Activated CD4-positive, alpha-beta T cell treated with anti-CD3 and anti-CD28 coated beads for 36 hours (primary cell): Measurements from ENCODE around the gene FANK1. TPM values are rescaled to one million over a fixed set of nuclear protein-coding genes. Genes with fewer than 3 reads are reported as not detected.
A peak's percentile ranks its signal among the peaks of the same experiment; 100 is the strongest.

Experiments used
- ATAC-seq: fragments of 200-7000 bp; cut with Tn5 transposase; one replicate; pipeline ENCODE4 v1.10.0; 2021; ENCODE audit warnings: mild to moderate bottlenecking, moderate library complexity
- CTCF ChIA-PET: fragments of 350-600 bp; sonication (Branson Sonifier 250); formaldehyde crosslinking; loops from one replicate; lab custom pipeline; 2021; ENCODE audit warnings: antibody characterized with exemption; lab: Charles Lee
- POLR2A ChIA-PET: fragments of 350-600 bp; sonication (Branson Sonifier 250); formaldehyde crosslinking; loops from one replicate; lab custom pipeline; 2021; ENCODE audit warnings: antibody characterized with exemption, inconsistent platforms; lab: Charles Lee
- DNase-seq: peaks from one replicate; pipeline ENCODE4 v3.0.0-alpha.2; 2020
- H3K27ac Mint-ChIP-seq: one replicate; pipeline ENCODE4 v1.8.0; 2021; ENCODE audit warnings: mixed read lengths
- H3K27me3 Mint-ChIP-seq: one replicate; pipeline ENCODE4 v1.8.0; 2021; ENCODE audit warnings: mixed read lengths
- H3K36me3 Mint-ChIP-seq: one replicate; pipeline ENCODE4 v1.8.0; 2021; ENCODE audit warnings: low read depth, mixed read lengths
- H3K4me1 Mint-ChIP-seq: one replicate; pipeline ENCODE4 v1.8.0; 2021; ENCODE audit warnings: mixed read lengths
- H3K4me3 Mint-ChIP-seq: one replicate; pipeline ENCODE4 v1.8.0; 2021; ENCODE audit warnings: mild to moderate bottlenecking, moderate library complexity, mixed read lengths
- H3K9me3 Mint-ChIP-seq: one replicate; pipeline ENCODE4 v1.8.0; 2021; ENCODE audit warnings: low read depth, mixed read lengths
- intact Hi-C, 2 experiments: fragments of 100-400 bp; cut with DNase I in 1 of 2; cut with micrococcal nuclease in 1 of 2; formaldehyde crosslinking; loops; one replicate each; pipeline versions ENCODE4 v1.14.2 to v1.15.1; 2022 to 2024; cut with DNase I, micrococcal nuclease
- total RNA-seq, 2 experiments: library from RNA; stranded (reverse); gene quantifications; one replicate each; pipeline ENCODE4 v1.2.3, GENCODE V29; 2021

FANK1 gene
- total RNA-seq, 2 experiments from 2014 or later: 0.42 to 1.0 TPM

- Mint-ChIP-seq H3K4me1 (no peaks in the 10 kb centered on the region), H3K4me3 (no peak overlapping the region), H3K36me3 (no peaks in the 10 kb centered on the region), H3K9me3 (no peaks in the 10 kb centered on the region), H3K27ac (no peak overlapping the region), H3K27me3 (peaks cover 2% of the 10 kb centered on the region)
- intact Hi-C loops: no loop called here
- DNase-seq (no peak), ATAC-seq (peak; percentile 39)
- ChIA-PET POLR2A (no interaction called here), CTCF (no interaction called here)
These were observed 99.5 kb downstream of the FANK1 start for GRCh38 chr10:125995726-125996304.

DNA sequence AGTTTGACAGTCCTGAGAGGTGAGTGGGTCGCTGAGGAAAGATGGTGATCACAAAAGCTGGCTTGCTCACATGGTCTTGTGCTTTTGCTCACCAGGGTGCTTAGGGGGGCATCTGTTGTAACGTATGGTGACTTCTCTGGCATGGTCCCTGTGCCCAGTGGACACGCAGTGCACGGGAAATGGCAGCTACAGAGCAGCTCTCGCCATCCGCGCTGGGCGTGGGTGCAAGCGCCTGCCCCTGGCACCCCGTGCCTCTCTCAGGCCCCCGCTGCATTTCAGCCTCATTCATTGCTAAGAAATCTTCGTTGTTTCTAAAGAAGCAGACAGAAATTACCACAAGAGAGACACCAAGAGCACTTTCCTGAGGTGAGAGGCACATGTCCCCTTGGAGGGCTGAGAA is 101.2 kb downstream of the FANK1 start:
- CTCF ChIA-PET: no interaction called here
- Mint-ChIP-seq H3K9me3 (no peaks in the 10 kb centered on the region), H3K4me1 (no peaks in the 10 kb centered on the region), H3K36me3 (no peaks in the 10 kb centered on the region), H3K27me3 (peaks cover 2% of the 10 kb centered on the region), H3K4me3 (peak overlapping the region; percentile 9), H3K27ac (peak overlapping the region; percentile 27)
- ATAC-seq (no peak), DNase-seq (no peak)
- intact Hi-C loops: no loop called here
- POLR2A ChIA-PET: no interaction called here

- ChIA-PET POLR2A (interaction anchor here (0.7 kb wide), 1 partner anchor 1992 kb away, joined by 4 read pairs; no protein-coding TSS in a partner anchor), CTCF (interaction anchor here (1.4 kb wide), 1 partner anchor 17 kb away, joined by 6 read pairs; no protein-coding TSS in a partner anchor)
- H3K27ac Mint-ChIP-seq: no peak overlapping the region
- H3K4me3 Mint-ChIP-seq: no peak overlapping the region
- no peaks in the 10 kb centered on the region for H3K36me3 Mint-ChIP-seq
- DNase-seq (no peak), ATAC-seq (no peak)
- no peaks in the 10 kb centered on the region for H3K9me3 Mint-ChIP-seq
- intact Hi-C loops: no loop called here
- H3K4me1 Mint-ChIP-seq: no peaks in the 10 kb centered on the region
- peaks cover 2% of the 10 kb centered on the region for H3K27me3 Mint-ChIP-seq
These were observed 103.3 kb downstream of the FANK1 start for GRCh38 chr10:125999694-126000093.

DNA sequence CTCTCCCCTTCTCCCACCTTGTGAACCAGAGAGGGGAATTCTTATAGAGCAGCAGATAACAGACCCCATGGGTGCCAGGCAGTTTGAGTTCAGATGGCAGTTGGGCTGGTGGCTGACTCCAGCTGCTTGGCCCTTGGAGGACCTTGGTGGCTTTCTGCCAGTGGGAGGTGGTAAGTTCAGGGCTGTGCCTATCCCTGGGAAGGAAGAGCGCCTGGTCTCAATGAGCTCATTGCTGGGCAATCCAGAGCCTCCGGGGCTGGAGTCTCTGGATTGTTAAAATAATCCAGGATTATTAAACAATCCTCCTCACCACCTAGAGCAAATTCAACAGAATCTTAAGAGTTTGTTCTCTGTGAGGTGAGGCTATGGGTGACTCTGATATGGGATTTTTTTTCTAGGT is 105.2 kb downstream of the FANK1 start:
- POLR2A ChIA-PET: no interaction called here
- peaks cover 3% of the 10 kb centered on the region for H3K27me3 Mint-ChIP-seq
- DNase-seq (no peak), ATAC-seq (no peak)
- H3K4me3 Mint-ChIP-seq: no peak overlapping the region
- CTCF ChIA-PET: no interaction called here
- intact Hi-C loops: no loop called here
- H3K27ac Mint-ChIP-seq: no peak overlapping the region
- no peaks in the 10 kb centered on the region for H3K9me3 Mint-ChIP-seq
- no peaks in the 10 kb centered on the region for H3K4me1 Mint-ChIP-seq
- H3K36me3 Mint-ChIP-seq: no peaks in the 10 kb centered on the region

DNA sequence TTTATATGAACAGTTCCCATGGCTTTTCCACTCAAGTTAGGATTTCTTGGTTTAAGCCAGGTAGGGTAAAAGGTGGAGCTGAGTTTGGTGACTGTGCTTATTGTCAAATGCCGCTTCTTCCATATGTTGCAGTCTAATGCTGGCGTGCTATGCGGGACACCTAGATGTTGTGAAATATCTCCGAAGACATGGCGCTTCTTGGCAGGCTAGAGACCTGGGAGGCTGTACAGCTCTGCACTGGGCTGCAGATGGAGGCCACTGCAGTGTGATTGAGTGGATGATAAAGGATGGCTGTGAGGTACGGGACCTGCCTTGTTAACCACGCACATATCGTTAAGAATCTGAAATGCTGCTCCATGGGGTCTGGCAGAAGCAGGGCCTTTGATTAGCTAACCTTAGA is 108.4 kb downstream of the FANK1 start:
- H3K4me1 Mint-ChIP-seq: no peaks in the 10 kb centered on the region
- ChIA-PET POLR2A (no interaction called here), CTCF (no interaction called here)
- H3K9me3 Mint-ChIP-seq: no peaks in the 10 kb centered on the region
- no peak overlapping the region for H3K27ac Mint-ChIP-seq
- ATAC-seq: no peak
- H3K36me3 Mint-ChIP-seq: no peaks in the 10 kb centered on the region
- H3K4me3 Mint-ChIP-seq: no peak overlapping the region
- peaks cover 2% of the 10 kb centered on the region for H3K27me3 Mint-ChIP-seq
- DNase-seq: no peak
- intact Hi-C loops: no loop called here

GRCh38 chr10:126006264-126006663 is 109.9 kb downstream of the FANK1 start:
- H3K4me3 Mint-ChIP-seq: no peak overlapping the region
- DNase-seq (no peak), ATAC-seq (no peak)
- H3K4me1 Mint-ChIP-seq: no peaks in the 10 kb centered on the region
- ChIA-PET CTCF (no interaction called here), POLR2A (no interaction called here)
- intact Hi-C loops: no loop called here
- H3K36me3 Mint-ChIP-seq: no peaks in the 10 kb centered on the region
- no peak overlapping the region for H3K27ac Mint-ChIP-seq
- peaks cover 2% of the 10 kb centered on the region for H3K27me3 Mint-ChIP-seq
- no peaks in the 10 kb centered on the region for H3K9me3 Mint-ChIP-seq

DNA sequence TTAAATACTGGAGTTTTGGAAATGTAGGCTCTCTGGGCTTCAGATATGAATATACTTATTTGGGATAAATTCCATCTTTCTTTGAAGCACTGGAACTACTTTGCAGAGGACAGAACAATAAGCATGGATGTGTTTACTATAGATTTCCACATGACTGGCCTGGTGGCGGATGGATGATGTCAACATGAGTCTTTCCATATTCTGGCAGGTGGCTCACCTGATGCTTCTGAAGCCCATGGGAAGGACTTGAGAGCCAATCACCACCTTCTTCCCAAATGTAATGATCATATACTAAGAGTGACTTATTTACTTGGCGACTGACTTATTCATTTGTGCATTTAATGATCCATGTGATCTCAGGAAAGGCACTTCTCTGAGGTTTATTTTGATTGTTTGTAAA is 110.5 kb downstream of the FANK1 start:
- Mint-ChIP-seq H3K4me3 (no peak overlapping the region), H3K9me3 (no peaks in the 10 kb centered on the region), H3K36me3 (no peaks in the 10 kb centered on the region), H3K27ac (no peak overlapping the region), H3K27me3 (peaks cover 2% of the 10 kb centered on the region), H3K4me1 (no peaks in the 10 kb centered on the region)
- ATAC-seq: no peak
- ChIA-PET CTCF (interaction anchor here (0.6 kb wide), 1 partner anchor 485 kb away, joined by 3 read pairs; no protein-coding TSS in a partner anchor), POLR2A (no interaction called here)
- DNase-seq: no peak
- intact Hi-C loops: no loop called here

DNA sequence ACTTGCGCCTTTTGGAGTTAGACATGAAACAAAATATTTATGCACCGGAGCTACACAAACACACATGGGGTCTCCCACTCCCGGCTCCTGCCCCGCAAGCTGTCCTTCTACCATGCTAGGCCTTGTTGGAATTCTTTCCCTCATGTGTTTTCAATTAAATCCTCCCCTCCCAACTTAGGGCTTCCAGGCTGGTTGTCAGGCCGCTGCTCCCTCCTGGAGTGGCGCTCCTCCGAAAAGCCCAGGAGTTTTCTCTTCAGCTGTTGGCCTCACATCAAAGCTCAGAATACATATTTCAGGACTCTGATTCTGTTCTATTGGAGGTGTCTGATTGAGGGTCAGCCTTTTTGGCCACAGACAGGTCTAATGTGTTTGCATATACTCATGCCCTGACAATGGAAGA is 113.3 kb downstream of the FANK1 start:
- intact Hi-C loops: no loop called here
- ChIA-PET POLR2A (no interaction called here), CTCF (no interaction called here)
- peaks cover 4% of the 10 kb centered on the region for H3K27me3 Mint-ChIP-seq
- H3K36me3 Mint-ChIP-seq: no peaks in the 10 kb centered on the region
- ATAC-seq (no peak), DNase-seq (no peak)
- H3K4me1 Mint-ChIP-seq: peaks cover 6% of the 10 kb centered on the region
- H3K9me3 Mint-ChIP-seq: no peaks in the 10 kb centered on the region
- no peak overlapping the region for H3K27ac Mint-ChIP-seq
- no peak overlapping the region for H3K4me3 Mint-ChIP-seq

DNA sequence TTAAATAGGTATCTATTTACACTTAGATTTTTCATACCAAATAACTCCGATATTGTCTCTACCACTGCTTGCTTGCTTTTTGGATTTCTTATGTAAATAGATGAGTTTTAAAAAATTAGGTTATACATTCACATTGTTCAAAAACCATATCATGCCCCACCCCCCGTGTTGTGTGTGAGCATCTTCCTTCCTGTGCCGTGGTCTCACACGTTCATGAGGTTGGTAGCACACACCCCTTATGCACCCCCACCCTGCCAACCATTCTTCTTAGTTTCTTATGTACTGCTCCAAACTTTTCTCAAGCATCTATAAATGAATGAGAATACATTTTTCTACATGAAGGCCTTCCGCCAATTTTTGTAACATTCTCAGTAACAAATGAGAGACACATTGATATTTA is 115.6 kb downstream of the FANK1 start:
- intact Hi-C loops: no loop called here
- Mint-ChIP-seq H3K36me3 (no peaks in the 10 kb centered on the region), H3K4me3 (no peak overlapping the region), H3K4me1 (peaks cover 6% of the 10 kb centered on the region), H3K27me3 (peaks cover 3% of the 10 kb centered on the region), H3K9me3 (no peaks in the 10 kb centered on the region), H3K27ac (no peak overlapping the region)
- no peak for ATAC-seq
- ChIA-PET POLR2A (no interaction called here), CTCF (no interaction called here)
- no peak for DNase-seq

DNA sequence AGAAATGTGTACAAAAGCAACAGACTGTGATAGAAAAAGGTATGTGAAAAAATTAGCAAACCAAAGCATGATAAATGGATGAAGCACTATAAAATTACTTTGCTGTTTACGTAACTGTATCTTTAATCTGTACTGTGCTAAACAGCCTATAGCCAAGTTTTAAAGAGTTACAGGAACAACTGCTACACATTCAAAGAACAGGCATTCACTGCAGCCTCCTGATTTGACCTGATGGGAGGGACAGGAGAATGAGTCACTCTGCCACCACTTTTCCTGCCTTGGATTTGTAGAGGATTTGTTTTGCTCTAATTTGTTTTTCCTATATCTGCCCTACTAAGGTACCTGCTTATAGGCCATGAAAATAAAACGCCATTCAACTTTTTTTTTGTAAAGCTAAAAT is 116.1 kb downstream of the FANK1 start:
- no peak overlapping the region for H3K27ac Mint-ChIP-seq
- POLR2A ChIA-PET: no interaction called here
- no peaks in the 10 kb centered on the region for H3K36me3 Mint-ChIP-seq
- intact Hi-C loops: no loop called here
- no peak for DNase-seq
- CTCF ChIA-PET: no interaction called here
- H3K4me1 Mint-ChIP-seq: peaks cover 6% of the 10 kb centered on the region
- no peaks in the 10 kb centered on the region for H3K9me3 Mint-ChIP-seq
- H3K27me3 Mint-ChIP-seq: peaks cover 3% of the 10 kb centered on the region
- no peak overlapping the region for H3K4me3 Mint-ChIP-seq
- ATAC-seq: no peak

GRCh38 chr10:126013489-126014281 is 117.3 kb downstream of the FANK1 start:
- DNase-seq (peak; percentile 28), ATAC-seq (peak; percentile 60)
- Mint-ChIP-seq H3K4me3 (no peak overlapping the region), H3K36me3 (no peaks in the 10 kb centered on the region), H3K27ac (no peak overlapping the region), H3K4me1 (peaks cover 6% of the 10 kb centered on the region), H3K27me3 (peaks cover 3% of the 10 kb centered on the region), H3K9me3 (no peaks in the 10 kb centered on the region)
- POLR2A ChIA-PET: no interaction called here
- intact Hi-C loops: no loop called here
- CTCF ChIA-PET: no interaction called here

- ChIA-PET CTCF (no interaction called here), POLR2A (no interaction called here)
- Mint-ChIP-seq H3K4me3 (no peak overlapping the region), H3K4me1 (peaks cover 6% of the 10 kb centered on the region), H3K27ac (no peak overlapping the region), H3K9me3 (no peaks in the 10 kb centered on the region), H3K36me3 (no peaks in the 10 kb centered on the region), H3K27me3 (peaks cover 3% of the 10 kb centered on the region)
- intact Hi-C loops: no loop called here
- ATAC-seq (no peak), DNase-seq (no peak)
These were observed 117.9 kb downstream of the FANK1 start for GRCh38 chr10:126014309-126014708.
